ENCODE results near the gene GNB1. TPM values are rescaled to one million over a fixed set of nuclear protein-coding genes. Genes with fewer than 3 reads are reported as not detected.

The GNB1 gene
- total RNA-seq, 1 experiment from 2014 or later, result 339 TPM

DNA sequence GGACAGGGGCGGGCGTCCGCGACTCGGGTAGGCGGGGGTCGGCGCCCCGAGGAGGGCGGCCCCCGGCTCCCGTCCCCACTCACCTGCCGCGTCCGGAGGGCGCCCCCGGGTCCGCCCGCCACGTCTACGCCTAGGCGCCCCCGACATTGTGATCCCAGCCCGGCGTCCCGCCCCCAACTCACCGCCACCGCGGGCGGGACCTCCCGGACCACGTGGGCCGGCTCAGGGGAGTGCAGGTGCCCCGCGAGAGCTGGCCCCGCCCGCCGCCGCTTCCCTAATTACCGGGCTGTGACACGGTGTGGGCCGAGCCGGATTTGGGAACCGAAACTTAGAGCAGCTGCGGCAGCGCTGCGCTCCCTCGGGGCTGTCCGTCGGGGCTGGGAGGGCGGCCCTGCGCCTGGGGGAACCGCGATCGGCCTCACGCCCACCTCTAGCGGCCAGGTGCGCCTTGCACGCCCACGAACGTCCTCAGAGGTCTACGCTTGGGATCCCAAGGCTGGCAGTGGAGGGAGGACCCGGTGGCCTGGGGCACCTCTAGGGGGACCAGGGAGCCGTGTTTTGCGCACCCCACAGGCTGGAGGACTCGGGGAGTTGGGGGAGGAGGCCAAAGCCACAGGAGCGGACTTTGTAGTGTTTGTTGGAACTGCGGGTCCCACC, 112.1 kb downstream of the GNB1 start (continued):
- 0 out of 2 replicates have a peak, but pooled peaks have one; percentile 21 for TF ChIP-seq GABPB1 (CRISPR knock-in tag; IDR thresholded peaks at IDR 0.05)
- TF ChIP-seq ELF4 (CRISPR knock-in tag; IDR thresholded peaks at IDR 0.05; ENCODE audit: low read depth), result 0 out of 2 replicates have a peak, but pooled peaks have one; percentile 42
- TF ChIP-seq HMGA2 (CRISPR knock-in tag; IDR thresholded peaks at IDR 0.05), result no peak
- TF ChIP-seq ZNF232 (CRISPR knock-in tag; IDR thresholded peaks at IDR 0.05), result peak; percentile 56; the same call in 1 of the 2 replicates
- TF ChIP-seq, protein P1, sequence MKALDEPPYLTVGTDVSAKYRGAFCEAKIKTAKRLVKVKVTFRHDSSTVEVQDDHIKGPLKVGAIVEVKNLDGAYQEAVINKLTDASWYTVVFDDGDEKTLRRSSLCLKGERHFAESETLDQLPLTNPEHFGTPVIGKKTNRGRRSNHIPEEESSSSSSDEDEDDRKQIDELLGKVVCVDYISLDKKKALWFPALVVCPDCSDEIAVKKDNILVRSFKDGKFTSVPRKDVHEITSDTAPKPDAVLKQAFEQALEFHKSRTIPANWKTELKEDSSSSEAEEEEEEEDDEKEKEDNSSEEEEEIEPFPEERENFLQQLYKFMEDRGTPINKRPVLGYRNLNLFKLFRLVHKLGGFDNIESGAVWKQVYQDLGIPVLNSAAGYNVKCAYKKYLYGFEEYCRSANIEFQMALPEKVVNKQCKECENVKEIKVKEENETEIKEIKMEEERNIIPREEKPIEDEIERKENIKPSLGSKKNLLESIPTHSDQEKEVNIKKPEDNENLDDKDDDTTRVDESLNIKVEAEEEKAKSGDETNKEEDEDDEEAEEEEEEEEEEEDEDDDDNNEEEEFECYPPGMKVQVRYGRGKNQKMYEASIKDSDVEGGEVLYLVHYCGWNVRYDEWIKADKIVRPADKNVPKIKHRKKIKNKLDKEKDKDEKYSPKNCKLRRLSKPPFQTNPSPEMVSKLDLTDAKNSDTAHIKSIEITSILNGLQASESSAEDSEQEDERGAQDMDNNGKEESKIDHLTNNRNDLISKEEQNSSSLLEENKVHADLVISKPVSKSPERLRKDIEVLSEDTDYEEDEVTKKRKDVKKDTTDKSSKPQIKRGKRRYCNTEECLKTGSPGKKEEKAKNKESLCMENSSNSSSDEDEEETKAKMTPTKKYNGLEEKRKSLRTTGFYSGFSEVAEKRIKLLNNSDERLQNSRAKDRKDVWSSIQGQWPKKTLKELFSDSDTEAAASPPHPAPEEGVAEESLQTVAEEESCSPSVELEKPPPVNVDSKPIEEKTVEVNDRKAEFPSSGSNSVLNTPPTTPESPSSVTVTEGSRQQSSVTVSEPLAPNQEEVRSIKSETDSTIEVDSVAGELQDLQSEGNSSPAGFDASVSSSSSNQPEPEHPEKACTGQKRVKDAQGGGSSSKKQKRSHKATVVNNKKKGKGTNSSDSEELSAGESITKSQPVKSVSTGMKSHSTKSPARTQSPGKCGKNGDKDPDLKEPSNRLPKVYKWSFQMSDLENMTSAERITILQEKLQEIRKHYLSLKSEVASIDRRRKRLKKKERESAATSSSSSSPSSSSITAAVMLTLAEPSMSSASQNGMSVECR (CRISPR knock-in tag; IDR thresholded peaks at IDR 0.05; ENCODE audit: borderline replicate concordance), result peak; percentile 92
- TF ChIP-seq, protein P2, sequence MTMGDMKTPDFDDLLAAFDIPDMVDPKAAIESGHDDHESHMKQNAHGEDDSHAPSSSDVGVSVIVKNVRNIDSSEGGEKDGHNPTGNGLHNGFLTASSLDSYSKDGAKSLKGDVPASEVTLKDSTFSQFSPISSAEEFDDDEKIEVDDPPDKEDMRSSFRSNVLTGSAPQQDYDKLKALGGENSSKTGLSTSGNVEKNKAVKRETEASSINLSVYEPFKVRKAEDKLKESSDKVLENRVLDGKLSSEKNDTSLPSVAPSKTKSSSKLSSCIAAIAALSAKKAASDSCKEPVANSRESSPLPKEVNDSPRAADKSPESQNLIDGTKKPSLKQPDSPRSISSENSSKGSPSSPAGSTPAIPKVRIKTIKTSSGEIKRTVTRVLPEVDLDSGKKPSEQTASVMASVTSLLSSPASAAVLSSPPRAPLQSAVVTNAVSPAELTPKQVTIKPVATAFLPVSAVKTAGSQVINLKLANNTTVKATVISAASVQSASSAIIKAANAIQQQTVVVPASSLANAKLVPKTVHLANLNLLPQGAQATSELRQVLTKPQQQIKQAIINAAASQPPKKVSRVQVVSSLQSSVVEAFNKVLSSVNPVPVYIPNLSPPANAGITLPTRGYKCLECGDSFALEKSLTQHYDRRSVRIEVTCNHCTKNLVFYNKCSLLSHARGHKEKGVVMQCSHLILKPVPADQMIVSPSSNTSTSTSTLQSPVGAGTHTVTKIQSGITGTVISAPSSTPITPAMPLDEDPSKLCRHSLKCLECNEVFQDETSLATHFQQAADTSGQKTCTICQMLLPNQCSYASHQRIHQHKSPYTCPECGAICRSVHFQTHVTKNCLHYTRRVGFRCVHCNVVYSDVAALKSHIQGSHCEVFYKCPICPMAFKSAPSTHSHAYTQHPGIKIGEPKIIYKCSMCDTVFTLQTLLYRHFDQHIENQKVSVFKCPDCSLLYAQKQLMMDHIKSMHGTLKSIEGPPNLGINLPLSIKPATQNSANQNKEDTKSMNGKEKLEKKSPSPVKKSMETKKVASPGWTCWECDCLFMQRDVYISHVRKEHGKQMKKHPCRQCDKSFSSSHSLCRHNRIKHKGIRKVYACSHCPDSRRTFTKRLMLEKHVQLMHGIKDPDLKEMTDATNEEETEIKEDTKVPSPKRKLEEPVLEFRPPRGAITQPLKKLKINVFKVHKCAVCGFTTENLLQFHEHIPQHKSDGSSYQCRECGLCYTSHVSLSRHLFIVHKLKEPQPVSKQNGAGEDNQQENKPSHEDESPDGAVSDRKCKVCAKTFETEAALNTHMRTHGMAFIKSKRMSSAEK (CRISPR knock-in tag; IDR thresholded peaks at IDR 0.05; ENCODE audit: borderline replicate concordance), result no peak
- TF ChIP-seq, protein P3, sequence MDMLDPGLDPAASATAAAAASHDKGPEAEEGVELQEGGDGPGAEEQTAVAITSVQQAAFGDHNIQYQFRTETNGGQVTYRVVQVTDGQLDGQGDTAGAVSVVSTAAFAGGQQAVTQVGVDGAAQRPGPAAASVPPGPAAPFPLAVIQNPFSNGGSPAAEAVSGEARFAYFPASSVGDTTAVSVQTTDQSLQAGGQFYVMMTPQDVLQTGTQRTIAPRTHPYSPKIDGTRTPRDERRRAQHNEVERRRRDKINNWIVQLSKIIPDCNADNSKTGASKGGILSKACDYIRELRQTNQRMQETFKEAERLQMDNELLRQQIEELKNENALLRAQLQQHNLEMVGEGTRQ (CRISPR knock-in tag; IDR thresholded peaks at IDR 0.05), result peak; percentile 91
- peak; percentile 33; the same call in 1 of the 2 replicates for TF ChIP-seq EMX1 (CRISPR knock-in tag; IDR thresholded peaks at IDR 0.05)
- no peak for TF ChIP-seq GTF2I (CRISPR knock-in tag; conservative IDR thresholded peaks at IDR 0.05)
- TF ChIP-seq CREM (CRISPR knock-in tag; IDR thresholded peaks at IDR 0.05), result peak; percentile 23; the same call in 1 of the 2 replicates
- TF ChIP-seq, protein P4, sequence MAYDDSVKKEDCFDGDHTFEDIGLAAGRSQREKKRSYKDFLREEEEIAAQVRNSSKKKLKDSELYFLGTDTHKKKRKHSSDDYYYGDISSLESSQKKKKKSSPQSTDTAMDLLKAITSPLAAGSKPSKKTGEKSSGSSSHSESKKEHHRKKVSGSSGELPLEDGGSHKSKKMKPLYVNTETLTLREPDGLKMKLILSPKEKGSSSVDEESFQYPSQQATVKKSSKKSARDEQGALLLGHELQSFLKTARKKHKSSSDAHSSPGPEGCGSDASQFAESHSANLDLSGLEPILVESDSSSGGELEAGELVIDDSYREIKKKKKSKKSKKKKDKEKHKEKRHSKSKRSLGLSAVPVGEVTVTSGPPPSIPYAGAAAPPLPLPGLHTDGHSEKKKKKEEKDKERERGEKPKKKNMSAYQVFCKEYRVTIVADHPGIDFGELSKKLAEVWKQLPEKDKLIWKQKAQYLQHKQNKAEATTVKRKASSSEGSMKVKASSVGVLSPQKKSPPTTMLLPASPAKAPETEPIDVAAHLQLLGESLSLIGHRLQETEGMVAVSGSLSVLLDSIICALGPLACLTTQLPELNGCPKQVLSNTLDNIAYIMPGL (CRISPR knock-in tag; IDR thresholded peaks at IDR 0.05), result peak; percentile 87; the same call in 1 of the 2 replicates
- TF ChIP-seq, protein P5, sequence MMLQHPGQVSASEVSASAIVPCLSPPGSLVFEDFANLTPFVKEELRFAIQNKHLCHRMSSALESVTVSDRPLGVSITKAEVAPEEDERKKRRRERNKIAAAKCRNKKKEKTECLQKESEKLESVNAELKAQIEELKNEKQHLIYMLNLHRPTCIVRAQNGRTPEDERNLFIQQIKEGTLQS (CRISPR knock-in tag; conservative IDR thresholded peaks at IDR 0.05), result no peak
- TF ChIP-seq NFE2L1 (CRISPR knock-in tag; IDR thresholded peaks at IDR 0.05), result no peak
- TF ChIP-seq, protein P6, sequence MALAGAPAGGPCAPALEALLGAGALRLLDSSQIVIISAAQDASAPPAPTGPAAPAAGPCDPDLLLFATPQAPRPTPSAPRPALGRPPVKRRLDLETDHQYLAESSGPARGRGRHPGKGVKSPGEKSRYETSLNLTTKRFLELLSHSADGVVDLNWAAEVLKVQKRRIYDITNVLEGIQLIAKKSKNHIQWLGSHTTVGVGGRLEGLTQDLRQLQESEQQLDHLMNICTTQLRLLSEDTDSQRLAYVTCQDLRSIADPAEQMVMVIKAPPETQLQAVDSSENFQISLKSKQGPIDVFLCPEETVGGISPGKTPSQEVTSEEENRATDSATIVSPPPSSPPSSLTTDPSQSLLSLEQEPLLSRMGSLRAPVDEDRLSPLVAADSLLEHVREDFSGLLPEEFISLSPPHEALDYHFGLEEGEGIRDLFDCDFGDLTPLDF (CRISPR knock-in tag; IDR thresholded peaks at IDR 0.05), result peak; percentile 36; the same call in 1 of the 2 replicates
- peak; percentile 65; the same call in 1 of the 2 replicates for TF ChIP-seq JUN (CRISPR knock-in tag; IDR thresholded peaks at IDR 0.05)
- TF ChIP-seq ESRRA (CRISPR knock-in tag; IDR thresholded peaks at IDR 0.05; ENCODE audit: borderline replicate concordance), result 0 out of 2 replicates have a peak, but pooled peaks have one; percentile 8
- TF ChIP-seq, protein P7, sequence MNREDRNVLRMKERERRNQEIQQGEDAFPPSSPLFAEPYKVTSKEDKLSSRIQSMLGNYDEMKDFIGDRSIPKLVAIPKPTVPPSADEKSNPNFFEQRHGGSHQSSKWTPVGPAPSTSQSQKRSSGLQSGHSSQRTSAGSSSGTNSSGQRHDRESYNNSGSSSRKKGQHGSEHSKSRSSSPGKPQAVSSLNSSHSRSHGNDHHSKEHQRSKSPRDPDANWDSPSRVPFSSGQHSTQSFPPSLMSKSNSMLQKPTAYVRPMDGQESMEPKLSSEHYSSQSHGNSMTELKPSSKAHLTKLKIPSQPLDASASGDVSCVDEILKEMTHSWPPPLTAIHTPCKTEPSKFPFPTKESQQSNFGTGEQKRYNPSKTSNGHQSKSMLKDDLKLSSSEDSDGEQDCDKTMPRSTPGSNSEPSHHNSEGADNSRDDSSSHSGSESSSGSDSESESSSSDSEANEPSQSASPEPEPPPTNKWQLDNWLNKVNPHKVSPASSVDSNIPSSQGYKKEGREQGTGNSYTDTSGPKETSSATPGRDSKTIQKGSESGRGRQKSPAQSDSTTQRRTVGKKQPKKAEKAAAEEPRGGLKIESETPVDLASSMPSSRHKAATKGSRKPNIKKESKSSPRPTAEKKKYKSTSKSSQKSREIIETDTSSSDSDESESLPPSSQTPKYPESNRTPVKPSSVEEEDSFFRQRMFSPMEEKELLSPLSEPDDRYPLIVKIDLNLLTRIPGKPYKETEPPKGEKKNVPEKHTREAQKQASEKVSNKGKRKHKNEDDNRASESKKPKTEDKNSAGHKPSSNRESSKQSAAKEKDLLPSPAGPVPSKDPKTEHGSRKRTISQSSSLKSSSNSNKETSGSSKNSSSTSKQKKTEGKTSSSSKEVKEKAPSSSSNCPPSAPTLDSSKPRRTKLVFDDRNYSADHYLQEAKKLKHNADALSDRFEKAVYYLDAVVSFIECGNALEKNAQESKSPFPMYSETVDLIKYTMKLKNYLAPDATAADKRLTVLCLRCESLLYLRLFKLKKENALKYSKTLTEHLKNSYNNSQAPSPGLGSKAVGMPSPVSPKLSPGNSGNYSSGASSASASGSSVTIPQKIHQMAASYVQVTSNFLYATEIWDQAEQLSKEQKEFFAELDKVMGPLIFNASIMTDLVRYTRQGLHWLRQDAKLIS (CRISPR knock-in tag; IDR thresholded peaks at IDR 0.05; ENCODE audit: borderline replicate concordance), result no peak
- TF ChIP-seq ZNF121 (CRISPR knock-in tag; IDR thresholded peaks at IDR 0.05), result no peak
- TF ChIP-seq, protein P8, sequence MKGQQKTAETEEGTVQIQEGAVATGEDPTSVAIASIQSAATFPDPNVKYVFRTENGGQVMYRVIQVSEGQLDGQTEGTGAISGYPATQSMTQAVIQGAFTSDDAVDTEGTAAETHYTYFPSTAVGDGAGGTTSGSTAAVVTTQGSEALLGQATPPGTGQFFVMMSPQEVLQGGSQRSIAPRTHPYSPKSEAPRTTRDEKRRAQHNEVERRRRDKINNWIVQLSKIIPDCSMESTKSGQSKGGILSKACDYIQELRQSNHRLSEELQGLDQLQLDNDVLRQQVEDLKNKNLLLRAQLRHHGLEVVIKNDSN (CRISPR knock-in tag; IDR thresholded peaks at IDR 0.05), result peak; percentile 93

Data from WTC11 (cell line).